Measurements from ENCODE around the gene CNKSR3.
"Not testable (repeated sequence)": the region's sequence is repeated elsewhere in the genome, so short reads cannot be mapped to it uniquely, and the experiment has no call there.

Gene CNKSR3

GRCh38 chr6:154516276-154516675 lies 5.8 kb upstream of the CNKSR3 start:
- no peak for DNase-seq (ENCODE audit: low read depth)
- no peak for TF ChIP-seq CTCF (IDR thresholded peaks at IDR 0.05; ENCODE audit: low read length, missing control alignments)
- H3K4me3 ChIP-seq (replicated peaks; ENCODE audit: low read depth, low read length), result peak overlapping the region; percentile 30

- peak overlapping the region; percentile 30 for H3K4me3 ChIP-seq (replicated peaks; ENCODE audit: low read depth, low read length)
- DNase-seq (ENCODE audit: low read depth), result peak; percentile 56
- no peak for TF ChIP-seq CTCF (IDR thresholded peaks at IDR 0.05; ENCODE audit: low read length, missing control alignments)
Measured at GRCh38 chr6:154515826-154516225, 5.3 kb upstream of the CNKSR3 start.

GRCh38 chr6:154515076-154515475 lies 4.6 kb upstream of the CNKSR3 start:
- H3K4me3 ChIP-seq (replicated peaks; ENCODE audit: low read depth, low read length); DNase-seq (ENCODE audit: low read depth): not testable (repeated sequence)

- no peak for TF ChIP-seq CTCF (IDR thresholded peaks at IDR 0.05; ENCODE audit: low read length, missing control alignments)
- DNase-seq (ENCODE audit: low read depth), result no peak
- H3K4me3 ChIP-seq (replicated peaks; ENCODE audit: low read depth, low read length), result no peak overlapping the region
Measured at GRCh38 chr6:154514481-154514880, 4.0 kb upstream of the CNKSR3 start.

- no peak for TF ChIP-seq CTCF (IDR thresholded peaks at IDR 0.05; ENCODE audit: low read length, missing control alignments)
- no peak overlapping the region for H3K4me3 ChIP-seq (replicated peaks; ENCODE audit: low read depth, low read length)
- DNase-seq (ENCODE audit: low read depth), result no peak
Measured at GRCh38 chr6:154513601-154514320, 3.3 kb upstream of the CNKSR3 start.

- no peak overlapping the region for H3K4me3 ChIP-seq (replicated peaks; ENCODE audit: low read depth, low read length)
- no peak for TF ChIP-seq CTCF (IDR thresholded peaks at IDR 0.05; ENCODE audit: low read length, missing control alignments)
- no peak for DNase-seq (ENCODE audit: low read depth)
Measured at GRCh38 chr6:154512201-154512600, 1.7 kb upstream of the CNKSR3 start.

GRCh38 chr6:154511791-154512190 lies 1.3 kb upstream of the CNKSR3 start:
- no peak for TF ChIP-seq CTCF (IDR thresholded peaks at IDR 0.05; ENCODE audit: low read length, missing control alignments)
- no peak for DNase-seq (ENCODE audit: low read depth)
- H3K4me3 ChIP-seq (replicated peaks; ENCODE audit: low read depth, low read length), result no peak overlapping the region
